Suprapubic skin (tissue), 4 donors: ENCODE measurements around the gene CDPF1.

Source experiments
- CTCF ChIP-seq, 2 donors: fragments of 200-600 bp in 1 of 2; fragments of 450-650 bp in 1 of 2; sonication (generic) in 1 of 2; IDR thresholded peaks; one replicate each; pipeline ENCODE4 v1.5.1; 2016 to 2019; ENCODE audit warnings: antibody characterized with exemption in 2 of 2, mild to moderate bottlenecking in 1 of 2, moderate library complexity in 1 of 2
- EP300 ChIP-seq: sonication (generic); formaldehyde crosslinking; IDR thresholded peaks from one replicate; pipeline ENCODE4 v1.6.1; 2017; ENCODE audit warnings: antibody characterized with exemption
- POLR2AphosphoS5 ChIP-seq, 3 donors: sonication (generic); formaldehyde crosslinking; IDR thresholded peaks; one replicate each; pipeline ENCODE4 v1.6.1; 2017; ENCODE audit warnings: antibody characterized with exemption in 3 of 3

GRCh38 chr22:46224898-46225290 is 25.2 kb downstream of the CDPF1 start:
- TF ChIP-seq CTCF (IDR thresholded peaks at IDR 0.05), result no peak
- TF ChIP-seq EP300, result no peak
- TF ChIP-seq POLR2AphosphoS5 (IDR thresholded peaks at IDR 0.05), result no peak
